ENCODE measurements around the gene KRT71.

- TF ChIP-seq SRF (IDR thresholded peaks at IDR 0.05; ENCODE audit: low read depth, low read length) (no peak), CTCF (IDR thresholded peaks at IDR 0.05; ENCODE audit: control extremely low read depth in 1 of 3, insufficient read depth in 1 of 3, low read depth in 1 of 3, low read length in 3 of 3) (no peak), KDM5A (IDR thresholded peaks at IDR 0.05; ENCODE audit: low read length) (no peak), MAFK (IDR thresholded peaks at IDR 0.05; ENCODE audit: low read depth, low read length) (no peak), CEBPB (IDR thresholded peaks at IDR 0.05; ENCODE audit: low read depth, low read length) (no peak), CHD2 (IDR thresholded peaks at IDR 0.05; ENCODE audit: low read length) (no peak), BCL11A (IDR thresholded peaks at IDR 0.05; ENCODE audit: low read depth in 2 of 2, low read length in 2 of 2) (no peak), CHD1 (IDR thresholded peaks at IDR 0.05; ENCODE audit: low read depth, low read length) (no peak), ASH2L (IDR thresholded peaks at IDR 0.05; ENCODE audit: low read length) (no peak), EZH2 (IDR thresholded peaks at IDR 0.05; ENCODE audit: low read depth, low read length, severe bottlenecking) (no peak)
- TF ChIP-seq, protein P1, sequence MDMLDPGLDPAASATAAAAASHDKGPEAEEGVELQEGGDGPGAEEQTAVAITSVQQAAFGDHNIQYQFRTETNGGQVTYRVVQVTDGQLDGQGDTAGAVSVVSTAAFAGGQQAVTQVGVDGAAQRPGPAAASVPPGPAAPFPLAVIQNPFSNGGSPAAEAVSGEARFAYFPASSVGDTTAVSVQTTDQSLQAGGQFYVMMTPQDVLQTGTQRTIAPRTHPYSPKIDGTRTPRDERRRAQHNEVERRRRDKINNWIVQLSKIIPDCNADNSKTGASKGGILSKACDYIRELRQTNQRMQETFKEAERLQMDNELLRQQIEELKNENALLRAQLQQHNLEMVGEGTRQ (IDR thresholded peaks at IDR 0.05; ENCODE audit: low read length), result no peak
Observed at GRCh38 chr12:52600941-52601481, 48.1 kb upstream of the KRT71 start, which contains the start of gene KRT72.

Data from H1 (cell line).